A673 (cell line): Measurements from ENCODE around the gene FLNC.

Experiments used
- CTCF ChIP-seq: fragments of 300-800, 200-600 bp; sonication (generic); conservative IDR thresholded peaks from 2 replicates; pipeline ENCODE4 v1.5.1; 2017; ENCODE audit warnings: low read depth, mild to moderate bottlenecking, antibody characterized with exemption, low read length, moderate library complexity, mixed read lengths
- EZH2 ChIP-seq: fragments of 200-600 bp; sonication (generic); IDR thresholded peaks from 2 replicates; pipeline ENCODE4 v1.6.1; 2017; ENCODE audit warnings: borderline replicate concordance, low read depth, mild to moderate bottlenecking, mixed read lengths, antibody characterized with exemption, low read length; ENCODE audit not compliant: poor library complexity, severe bottlenecking

GRCh38 chr7:128871050-128871449, 40.8 kb downstream of the FLNC start:
- TF ChIP-seq CTCF (no peak), EZH2 (no peak)
